Measurements from ENCODE around the gene FHOD1.

Gene FHOD1

DNA sequence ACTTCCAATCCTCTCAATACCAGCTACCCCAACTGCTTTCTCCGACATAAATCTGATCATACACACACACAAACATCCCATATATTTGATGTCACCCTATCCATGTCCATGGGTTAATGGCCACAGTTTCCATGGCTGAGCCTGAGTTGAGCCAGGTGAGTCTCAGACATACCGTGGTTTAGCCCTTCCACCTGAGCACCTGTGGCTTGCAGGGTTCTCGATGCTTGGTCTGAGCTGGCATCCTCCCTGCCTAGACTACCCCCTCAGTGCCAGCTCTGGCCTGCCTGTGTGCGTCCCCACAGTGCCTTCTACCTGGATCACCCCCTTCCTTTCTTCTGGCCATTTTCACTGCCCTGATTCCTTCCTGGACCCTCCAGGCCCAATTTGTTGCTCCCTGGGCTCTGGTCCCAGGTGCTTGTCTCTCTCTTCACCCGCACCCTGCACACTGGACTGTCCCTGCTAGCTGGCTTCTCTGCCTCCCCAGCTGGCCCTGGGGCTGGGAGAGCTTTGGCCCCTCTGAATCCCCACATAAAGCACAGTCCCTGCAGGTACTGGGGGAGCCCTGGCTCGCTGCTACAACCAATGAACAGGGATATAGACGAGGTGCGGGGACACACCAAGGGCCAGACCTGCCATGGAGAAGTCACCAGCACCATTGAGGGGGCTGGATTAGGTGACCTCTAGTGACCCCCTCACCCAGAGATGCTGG is 41.0 kb downstream of the FHOD1 start:
- DNase-seq: no peak

DNA sequence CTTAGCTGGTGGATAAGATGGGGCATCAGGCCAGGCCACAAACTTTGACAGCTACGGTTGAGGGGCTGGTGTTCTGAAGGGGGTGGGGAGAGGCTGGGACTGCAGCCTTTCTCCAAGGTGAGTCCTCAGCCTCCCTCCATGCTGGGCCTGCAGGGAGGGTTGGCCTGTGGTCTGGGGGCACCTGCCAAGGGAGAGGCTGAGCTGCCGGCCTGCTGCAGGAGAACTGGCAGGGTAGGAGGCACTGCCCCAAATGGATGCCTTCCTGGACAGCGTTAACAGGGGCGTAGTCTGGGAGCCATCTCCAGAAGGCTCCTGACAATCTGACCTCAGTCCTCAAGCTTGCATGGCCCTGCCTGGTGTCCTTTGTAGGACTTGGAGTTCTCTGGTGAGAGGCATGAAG is 43.2 kb downstream of the FHOD1 start:
- no peak for DNase-seq

GRCh38 chr16:67202956-67203493 is 44.3 kb downstream of the FHOD1 start:
- DNase-seq: no peak

- DNase-seq: no peak
Observed at GRCh38 chr16:67202426-67202825, 44.9 kb downstream of the FHOD1 start.

GRCh38 chr16:67201411-67202345 is 45.6 kb downstream of the FHOD1 start:
- DNase-seq: no peak

DNA sequence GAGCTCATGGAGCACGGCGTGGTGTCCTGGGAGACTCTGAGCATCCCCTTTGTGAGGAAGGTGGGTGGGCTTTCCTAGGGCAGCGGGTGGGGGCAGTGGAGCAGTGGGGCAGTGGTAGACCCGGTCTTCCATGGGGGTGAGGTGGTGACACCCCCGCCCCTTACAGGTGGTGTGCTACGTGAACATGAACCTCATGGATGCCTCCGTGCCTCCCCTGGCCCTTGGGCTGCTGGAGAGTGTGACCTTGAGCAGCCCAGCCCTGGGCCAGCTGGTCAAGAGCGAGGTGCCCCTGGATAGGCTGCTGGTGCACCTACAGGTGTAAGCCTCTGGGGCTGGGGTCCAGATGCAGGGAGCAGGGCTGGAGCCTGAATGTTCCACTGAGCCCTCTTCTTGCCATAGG is 46.8 kb downstream of the FHOD1 start:
- no peak for DNase-seq

- DNase-seq: no peak
Observed at GRCh38 chr16:67199808-67200198, 47.5 kb downstream of the FHOD1 start.

GRCh38 chr16:67199011-67199807 is 48.1 kb downstream of the FHOD1 start, which contains the start of gene ELMO3:
ELMO3 (plus strand) TSS chr16:67199131; CDS start chr16:67199327, 196 bp downstream.
- no peak for DNase-seq

GRCh38 chr16:67198238-67198734 is 49.0 kb downstream of the FHOD1 start:
- peak; percentile 78 for DNase-seq

DNA sequence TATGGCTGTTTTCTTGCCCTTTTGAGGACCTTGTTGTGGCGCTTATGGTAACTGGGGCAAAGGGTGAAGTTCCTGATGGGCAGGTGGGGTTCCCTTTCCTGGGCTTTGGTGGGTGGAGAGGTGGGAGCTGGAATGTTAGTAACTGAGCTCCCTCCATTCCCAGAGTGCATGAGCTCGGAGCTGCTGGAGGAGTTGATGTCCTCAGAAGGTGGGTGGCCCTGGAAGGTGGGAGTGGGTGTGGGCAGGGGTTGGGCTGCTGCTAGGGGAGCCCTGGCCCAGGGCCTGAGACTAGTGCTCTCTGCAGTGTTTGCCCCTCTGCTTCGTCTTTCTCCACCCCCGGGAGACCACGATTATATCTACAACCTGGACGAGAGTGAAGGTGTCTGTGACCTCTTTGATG is 49.6 kb downstream of the FHOD1 start:
- DNase-seq: no peak

DNA sequence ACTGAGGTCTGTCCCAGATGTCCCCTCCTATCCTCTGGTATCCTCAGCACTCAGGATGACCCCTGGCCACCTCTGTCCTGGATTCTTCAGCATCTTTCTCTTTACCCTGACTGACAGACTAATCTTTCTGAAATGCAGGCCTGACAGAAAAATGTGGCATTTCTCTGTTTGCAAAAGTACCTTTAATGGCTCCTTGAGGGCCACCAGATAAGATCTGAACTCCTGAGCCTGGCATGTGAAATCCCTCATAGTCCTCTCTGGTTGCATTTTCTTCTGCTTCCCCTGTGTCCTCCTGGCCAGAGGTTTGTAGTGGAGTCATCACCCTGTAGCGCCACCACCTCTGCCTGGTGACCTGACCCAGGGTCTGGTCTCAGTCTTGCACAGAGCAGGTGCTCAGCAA is 50.4 kb downstream of the FHOD1 start:
- DNase-seq: no peak

GRCh38 chr16:67195676-67196075 is 51.6 kb downstream of the FHOD1 start:
- no peak for DNase-seq

GRCh38 chr16:67194260-67194659 is 53.0 kb downstream of the FHOD1 start:
- peak; percentile 89 for DNase-seq

DNA sequence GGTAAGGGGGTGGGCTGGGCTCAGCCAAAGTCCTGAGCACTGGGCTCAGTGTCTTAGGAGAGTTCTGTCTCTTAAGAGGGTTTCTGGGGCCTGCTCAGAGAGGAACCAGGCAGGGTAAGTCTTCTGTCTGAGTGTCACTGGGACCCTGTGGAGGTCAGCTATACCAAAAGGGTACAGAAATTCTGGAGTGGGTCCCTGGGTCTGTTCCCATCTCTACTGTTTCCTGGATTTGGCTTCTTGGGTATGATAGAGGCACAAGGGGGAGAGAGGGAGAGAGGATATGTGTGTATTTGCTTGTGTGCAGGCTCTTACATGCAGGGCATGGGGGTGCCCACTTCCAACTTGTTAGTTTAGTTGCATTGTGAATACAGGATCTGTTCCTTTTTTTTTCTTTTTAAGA is 53.7 kb downstream of the FHOD1 start:
- no peak for DNase-seq

DNA sequence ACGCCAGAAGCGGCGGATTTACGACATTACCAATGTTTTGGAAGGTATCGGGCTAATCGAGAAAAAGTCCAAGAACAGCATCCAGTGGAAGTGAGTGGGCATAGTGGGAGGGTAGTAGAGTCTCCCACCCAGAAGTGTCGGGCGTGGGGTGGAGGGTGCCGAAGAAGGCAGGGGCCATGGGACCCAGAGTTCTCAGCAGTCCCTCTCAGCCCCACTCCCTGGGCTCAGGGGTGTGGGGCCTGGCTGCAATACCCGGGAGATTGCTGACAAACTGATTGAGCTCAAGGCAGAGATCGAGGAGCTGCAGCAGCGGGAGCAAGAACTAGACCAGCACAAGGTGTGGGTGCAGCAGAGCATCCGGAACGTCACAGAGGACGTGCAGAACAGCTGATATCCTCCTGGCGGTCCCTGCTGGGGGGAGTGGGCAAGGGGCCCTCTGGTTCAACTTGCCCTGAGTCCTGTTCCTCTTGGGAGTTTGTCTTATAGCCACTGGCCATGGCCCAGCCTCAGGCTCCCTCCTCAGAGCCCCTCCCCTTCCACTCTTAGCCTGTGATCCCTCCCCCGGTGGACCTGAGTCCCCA is 54.4 kb downstream of the FHOD1 start:
- DNase-seq: peak; percentile 51

- DNase-seq: peak; percentile 93
Observed at GRCh38 chr16:67191995-67192681, 55.1 kb downstream of the FHOD1 start, which contains the start of gene E2F4. E2F4 (plus strand) TSS chr16:67192155; CDS start chr16:67192228, 73 bp downstream.

DNA sequence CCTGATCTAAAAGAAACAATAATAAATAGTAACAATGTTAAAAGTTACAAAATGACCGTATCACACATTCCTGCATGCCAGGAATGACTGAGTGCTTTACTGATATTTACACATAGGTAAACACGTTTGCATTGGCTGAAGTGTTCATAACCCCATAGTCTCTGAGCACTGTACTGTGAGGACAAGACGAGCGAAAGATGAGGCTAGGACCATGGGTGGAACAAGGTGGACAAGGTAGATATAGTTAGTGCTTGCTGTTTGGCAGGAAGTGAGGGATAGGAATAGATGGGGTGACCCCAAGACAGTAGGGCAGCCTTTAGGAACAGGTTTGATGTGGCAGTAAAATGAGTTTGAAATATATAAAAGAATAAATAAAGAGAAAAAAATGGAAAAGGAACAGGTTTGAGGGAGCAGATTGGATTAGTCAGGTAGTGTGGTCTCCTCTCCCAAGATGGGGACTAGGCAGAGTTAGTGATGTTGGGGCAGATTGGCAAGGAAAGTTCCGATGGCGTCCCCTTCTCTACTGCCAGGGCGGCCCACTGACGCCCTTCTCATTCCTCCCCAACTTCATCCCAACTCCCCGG is 55.8 kb downstream of the FHOD1 start:
- peak; percentile 29 for DNase-seq

- peak; percentile 80 for DNase-seq
Observed at GRCh38 chr16:67190448-67191399, 56.6 kb downstream of the FHOD1 start.

DNA sequence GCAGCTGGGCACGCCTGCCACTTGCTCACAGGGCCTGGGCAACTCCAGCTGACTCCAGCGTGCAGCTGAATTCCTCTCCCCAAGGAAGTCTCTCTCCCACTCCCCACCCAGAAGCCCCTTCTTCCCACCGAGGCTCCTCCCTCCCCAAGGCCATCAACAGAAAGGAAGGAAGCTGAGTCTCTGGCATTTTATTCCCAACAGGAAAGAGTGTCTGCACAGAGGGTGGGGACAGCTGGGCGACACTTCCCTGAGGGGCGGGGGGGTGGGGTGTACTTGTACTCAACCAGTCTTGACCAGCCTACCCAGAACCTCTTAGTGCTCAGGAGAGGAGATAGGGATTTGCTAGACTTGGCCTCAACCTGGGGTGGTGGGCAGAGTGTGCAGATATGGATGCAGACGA is 57.2 kb downstream of the FHOD1 start, which contains the start of gene EXOC3L1:
Gene EXOC3L1 (minus strand): TSS at position 96 of the 400 bp plus-strand sequence. CDS start 460 bp downstream, outside the sequence.
- no peak for DNase-seq

GRCh38 chr16:67188798-67189197 is 58.5 kb downstream of the FHOD1 start:
- DNase-seq: no peak
